BE2C (cell line): ENCODE data around the gene KRIT1.

Experiments
- DNase-seq: peaks from one replicate; pipeline ENCODE4 v3.0.0-alpha.2; 2020
- H3K27me3 ChIP-seq: fragments of 250-450 bp; sonication (Bioruptor Pico); 2 replicates; pipeline ENCODE4 v1.5.1; 2020; ENCODE audit warnings: mild to moderate bottlenecking
- H3K36me3 ChIP-seq: fragments of 250-450 bp; sonication (Bioruptor Pico); 2 replicates; pipeline ENCODE4 v1.5.1; 2020; ENCODE audit warnings: mild to moderate bottlenecking
- H3K4me1 ChIP-seq: fragments of 250-450 bp; sonication (Bioruptor Pico); 2 replicates; pipeline ENCODE4 v1.5.1; 2020
- H3K4me3 ChIP-seq: 2 replicates; pipeline ENCODE4 v1.5.1; 2011; ENCODE audit warnings: low read depth, low read length
- H3K9me3 ChIP-seq: fragments of 250-450 bp; sonication (Bioruptor Pico); 2 replicates; pipeline ENCODE4 v1.5.1; 2020
- CTCF ChIP-seq: IDR thresholded peaks from 2 replicates; pipeline ENCODE4 v1.5.1; 2012; ENCODE audit warnings: mild to moderate bottlenecking, low read depth, low read length

Gene KRIT1

GRCh38 chr7:92253251-92253650, 7.5 kb upstream of the KRIT1 start:
- no peak for TF ChIP-seq CTCF
- H3K4me1 ChIP-seq = no peaks in the 10 kb centered on the region
- no peak overlapping the region for H3K4me3 ChIP-seq
- H3K36me3 ChIP-seq = no peaks in the 10 kb centered on the region; the same call in 1 of the 2 replicates
- no peaks in the 10 kb centered on the region for H3K9me3 ChIP-seq
- no peak for DNase-seq
- no peaks in the 10 kb centered on the region for H3K27me3 ChIP-seq

- Histone ChIP-seq H3K4me1 (no peaks in the 10 kb centered on the region), H3K9me3 (no peaks in the 10 kb centered on the region), H3K4me3 (no peak overlapping the region), H3K36me3 (no peaks in the 10 kb centered on the region; the same call in 1 of the 2 replicates), H3K27me3 (no peaks in the 10 kb centered on the region)
- no peak for DNase-seq
- TF ChIP-seq CTCF = no peak
These were observed 5.5 kb upstream of the KRIT1 start for GRCh38 chr7:92251181-92251580.

GRCh38 chr7:92250603-92251002, 4.9 kb upstream of the KRIT1 start:
- H3K9me3 ChIP-seq = no peaks in the 10 kb centered on the region
- no peaks in the 10 kb centered on the region for H3K4me1 ChIP-seq
- DNase-seq = no peak
- H3K27me3 ChIP-seq = no peaks in the 10 kb centered on the region
- no peak for TF ChIP-seq CTCF
- H3K36me3 ChIP-seq = no peaks in the 10 kb centered on the region; the same call in 1 of the 2 replicates
- no peak overlapping the region for H3K4me3 ChIP-seq

- Histone ChIP-seq H3K27me3 (no peaks in the 10 kb centered on the region), H3K4me1 (peaks cover 8% of the 10 kb centered on the region; the same call in 1 of the 2 replicates), H3K36me3 (no peaks in the 10 kb centered on the region; the same call in 1 of the 2 replicates), H3K9me3 (no peaks in the 10 kb centered on the region), H3K4me3 (peak overlapping the region; percentile 94)
- peak; percentile 31 for DNase-seq
- TF ChIP-seq CTCF = no peak
These were observed 817 bp upstream of the KRIT1 start for GRCh38 chr7:92246360-92247101.

GRCh38 chr7:92244808-92245486, 767 bp downstream of the KRIT1 start:
- H3K4me1 ChIP-seq = peaks cover 8% of the 10 kb centered on the region; the same call in 1 of the 2 replicates
- no peaks in the 10 kb centered on the region for H3K27me3 ChIP-seq
- DNase-seq = no peak
- TF ChIP-seq CTCF = no peak
- H3K36me3 ChIP-seq = peaks cover 5% of the 10 kb centered on the region; the same call in 1 of the 2 replicates
- H3K9me3 ChIP-seq = no peaks in the 10 kb centered on the region
- H3K4me3 ChIP-seq = peak overlapping the region; percentile 94

GRCh38 chr7:92242972-92243371, 2.7 kb downstream of the KRIT1 start:
- no peak for DNase-seq
- Histone ChIP-seq H3K27me3 (no peaks in the 10 kb centered on the region), H3K4me1 (peaks cover 8% of the 10 kb centered on the region; the same call in 1 of the 2 replicates), H3K4me3 (no peak overlapping the region), H3K36me3 (peaks cover 14% of the 10 kb centered on the region), H3K9me3 (no peaks in the 10 kb centered on the region)
- no peak for TF ChIP-seq CTCF
